CD4-positive, alpha-beta T cell treated with Interleukin-1 beta for 1 hour (primary cell): Measurements from ENCODE around the gene VPS45.
"Not testable (repeated sequence)": the region's sequence is repeated elsewhere in the genome, so short reads cannot be mapped to it uniquely, and the experiment has no call there.

Source experiments
- DNase-seq, 2 donors: peaks; one replicate each; pipeline ENCODE4 v3.0.0-alpha.2; 2020 to 2022

The VPS45 gene

DNA sequence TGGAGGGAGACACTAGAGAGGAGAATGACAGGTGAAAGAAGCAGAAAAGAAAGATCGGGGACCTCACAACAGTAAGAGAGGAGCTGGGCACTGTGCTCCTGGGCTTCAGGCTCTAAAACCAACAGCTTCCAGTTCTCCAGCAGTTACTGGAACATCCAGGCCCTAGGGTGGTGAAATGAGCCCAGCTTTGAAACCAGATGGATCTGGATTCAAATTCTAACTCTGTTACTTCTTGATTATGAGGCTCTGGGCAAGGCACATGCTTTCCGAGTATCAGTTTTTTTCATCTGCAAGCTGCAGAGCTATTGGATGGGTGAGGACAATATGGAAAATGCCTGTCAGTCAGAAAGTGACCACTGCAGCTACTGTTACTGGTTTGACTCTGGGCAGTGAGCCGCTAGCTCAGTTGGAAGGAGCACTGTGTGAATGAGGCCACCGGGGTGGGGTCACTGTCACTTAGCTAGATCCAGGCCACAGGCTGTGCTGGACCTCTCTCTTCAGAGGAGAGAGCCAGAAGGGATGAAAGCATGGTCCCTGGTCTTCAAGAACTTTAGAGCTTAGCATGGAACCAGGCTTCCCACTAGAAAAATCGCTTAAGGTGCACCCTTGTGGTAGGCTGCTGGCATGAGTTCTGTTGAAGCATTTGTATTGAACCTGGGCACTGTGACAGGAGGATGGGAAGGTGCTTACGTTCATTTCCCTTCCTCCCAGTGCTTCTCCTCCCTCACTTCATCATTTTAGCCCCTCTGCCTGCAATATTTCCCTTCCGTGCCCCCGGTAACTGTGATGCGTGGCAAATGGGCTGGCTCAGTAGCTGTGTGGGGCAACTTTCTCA is 94.4 kb downstream of the VPS45 start:
- peak in 1 of 2 donors; percentile 27 for DNase-seq

DNA sequence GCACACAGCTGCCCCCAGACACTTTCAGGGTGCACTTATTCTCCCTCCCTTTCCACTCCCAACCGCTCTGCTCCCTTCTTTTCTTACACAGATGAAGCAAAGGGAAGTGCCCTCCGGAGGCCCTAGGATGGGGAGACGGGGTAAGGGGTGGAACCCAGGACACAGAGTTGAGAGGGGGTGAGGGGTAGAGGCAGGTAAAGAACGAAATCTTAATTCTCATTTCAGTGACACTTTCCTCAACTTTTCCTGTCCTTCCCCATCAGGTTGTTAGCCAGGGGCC is 94.9 kb downstream of the VPS45 start:
- no peak for DNase-seq

DNA sequence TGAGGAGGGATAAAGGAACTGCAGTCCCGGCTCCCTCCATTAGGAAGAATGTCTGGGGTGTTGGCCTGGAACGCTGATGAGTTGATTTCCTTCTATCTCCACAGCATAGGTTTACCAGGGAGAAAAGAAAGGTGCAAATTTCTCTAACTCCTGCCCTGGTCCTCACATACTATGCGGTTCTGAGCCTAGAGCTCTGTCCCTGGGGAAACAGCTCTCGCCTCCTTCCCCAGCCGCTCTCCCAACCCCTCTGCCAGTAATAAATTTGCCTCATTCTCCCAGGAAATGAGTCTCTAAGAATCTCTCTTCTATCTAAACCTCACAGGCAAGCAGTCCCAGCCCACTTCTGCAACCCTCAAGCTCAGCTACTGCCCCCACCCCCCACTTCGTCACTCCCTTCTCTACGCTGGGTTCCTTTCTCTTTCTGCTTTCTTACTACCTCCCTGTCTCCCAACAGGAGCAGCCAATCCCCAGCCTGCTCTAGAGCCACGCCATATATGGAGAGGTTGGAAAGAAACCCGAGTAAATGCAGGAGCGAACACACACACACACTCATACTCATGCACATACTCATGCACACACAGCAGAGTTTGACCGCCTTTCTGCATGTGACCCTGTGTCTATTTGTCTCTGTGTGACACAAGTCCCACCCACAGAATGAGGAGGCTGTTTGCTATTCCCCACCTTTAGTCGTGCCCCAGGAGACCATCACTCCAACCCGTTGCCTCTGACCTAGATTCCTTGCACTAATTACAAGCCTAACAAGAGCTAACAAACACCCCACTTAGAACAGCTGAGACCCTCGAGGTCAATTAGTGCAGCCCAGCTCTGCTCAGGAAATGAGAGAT is 95.5 kb downstream of the VPS45 start:
- peak; percentile 20 to 71 for DNase-seq

DNA sequence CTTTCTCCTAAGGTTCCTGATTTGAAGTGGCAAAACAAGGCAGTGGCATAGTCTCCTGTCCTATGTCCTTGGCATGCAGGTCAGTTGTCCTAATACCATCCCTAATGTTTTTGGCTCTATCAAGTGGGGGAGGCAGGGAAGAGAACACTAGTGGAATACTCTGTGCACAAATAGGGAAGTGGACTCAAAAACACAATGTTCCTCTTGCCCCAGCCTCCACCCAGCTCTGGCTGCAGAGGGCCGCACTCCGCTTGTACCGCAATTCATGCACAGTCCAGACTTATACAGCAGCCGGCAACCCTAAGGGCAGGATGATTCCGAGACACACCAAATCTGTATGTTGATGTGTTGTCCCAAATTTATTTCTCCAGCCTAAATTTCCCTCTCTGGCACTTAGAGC is 96.6 kb downstream of the VPS45 start:
- DNase-seq: no peak

DNA sequence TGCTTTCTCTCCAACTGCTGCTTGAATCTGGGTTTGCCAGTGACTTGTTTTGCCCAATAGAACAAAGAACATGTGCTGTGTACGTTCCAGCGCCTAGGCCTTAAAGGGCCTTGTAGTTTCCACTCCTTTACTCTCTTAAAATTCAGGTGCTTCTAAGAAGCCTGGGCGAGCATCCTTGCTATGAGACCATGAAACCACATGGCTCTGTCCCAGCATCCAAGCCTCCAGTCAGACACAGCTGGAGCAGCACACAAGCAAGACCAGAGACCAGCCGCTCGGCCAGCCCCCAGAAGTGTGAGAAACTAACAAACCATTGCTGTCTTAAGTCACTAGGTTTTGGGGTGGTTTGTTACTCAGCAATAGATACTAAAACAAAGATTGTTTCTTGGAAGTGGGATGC is 97.2 kb downstream of the VPS45 start:
- no peak for DNase-seq

DNA sequence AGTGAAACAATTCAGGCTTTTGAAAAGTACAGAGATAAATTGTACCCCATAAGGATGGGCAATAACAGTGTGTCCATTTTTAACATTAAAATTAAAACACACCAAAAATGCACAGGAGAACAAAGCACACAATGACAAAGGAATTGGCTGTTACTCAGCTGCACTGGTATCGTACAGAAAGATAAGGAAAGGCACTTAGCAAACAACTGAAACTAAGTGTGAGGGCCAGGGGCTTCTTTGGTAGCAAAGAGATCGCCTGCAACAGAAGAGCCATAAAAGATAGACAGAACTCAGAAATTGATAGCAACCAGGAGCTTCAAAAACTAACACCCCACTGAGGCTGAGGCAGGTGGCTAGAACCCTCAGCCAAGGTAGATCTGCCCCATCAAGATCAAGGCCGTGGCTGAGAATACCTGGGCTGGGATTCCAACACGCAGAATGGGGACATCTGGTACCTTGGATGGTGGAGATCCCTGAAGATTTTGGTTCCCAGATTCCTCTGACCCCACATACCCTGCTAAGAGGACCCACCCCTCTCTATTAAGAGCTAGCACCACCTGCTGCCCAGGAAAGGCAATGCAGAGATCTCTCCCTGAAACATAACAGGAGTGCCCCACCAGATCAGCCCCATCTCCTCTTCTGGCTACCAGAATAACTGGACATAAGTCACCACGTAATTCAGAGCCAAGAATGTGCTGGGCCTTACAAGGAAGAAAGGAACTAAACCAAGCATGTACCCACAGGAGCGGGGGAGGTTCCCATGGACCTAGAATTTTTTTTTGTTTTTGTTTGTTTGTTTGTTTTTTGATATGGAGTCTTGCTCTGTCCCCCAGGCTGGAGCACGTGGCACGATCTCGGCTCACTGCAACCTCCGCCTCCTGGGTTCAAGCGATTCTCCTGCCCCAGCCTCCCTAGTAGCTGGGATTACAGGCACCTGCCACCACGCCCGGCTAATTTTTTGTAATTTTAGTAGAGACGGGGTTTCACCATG is 98.3 kb downstream of the VPS45 start:
- DNase-seq: peak; percentile 48 to 61

DNA sequence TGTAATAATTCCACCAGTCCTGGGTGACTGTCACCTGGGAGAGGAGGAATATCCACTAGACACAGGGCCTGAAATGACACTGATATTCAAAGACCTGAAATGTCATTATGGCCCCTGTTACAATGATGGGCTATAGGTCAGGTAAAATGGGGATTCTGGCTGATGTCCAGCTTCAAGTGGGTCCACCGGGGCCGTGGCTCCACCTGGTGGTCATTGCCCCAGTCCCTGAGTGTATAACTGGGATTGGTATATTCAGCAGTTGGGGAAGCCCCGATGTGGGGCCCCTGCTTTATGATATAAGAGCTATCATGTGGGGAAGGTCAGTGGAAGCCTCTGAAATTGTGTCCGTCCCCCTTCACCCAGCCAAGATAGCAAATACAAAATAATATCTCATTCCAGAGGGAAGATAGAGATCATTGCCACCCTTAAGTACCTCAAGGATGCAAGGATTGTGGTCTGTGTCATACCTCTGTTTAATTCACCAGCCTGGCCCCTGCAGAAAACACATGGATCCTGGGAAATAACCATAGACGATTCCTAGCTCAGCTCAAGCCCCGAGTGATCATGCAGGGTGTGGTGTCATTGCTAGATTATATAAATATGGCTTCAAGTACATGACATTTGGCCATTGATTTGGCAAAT is 101.5 kb downstream of the VPS45 start:
- peak; percentile 62 to 65 for DNase-seq

DNA sequence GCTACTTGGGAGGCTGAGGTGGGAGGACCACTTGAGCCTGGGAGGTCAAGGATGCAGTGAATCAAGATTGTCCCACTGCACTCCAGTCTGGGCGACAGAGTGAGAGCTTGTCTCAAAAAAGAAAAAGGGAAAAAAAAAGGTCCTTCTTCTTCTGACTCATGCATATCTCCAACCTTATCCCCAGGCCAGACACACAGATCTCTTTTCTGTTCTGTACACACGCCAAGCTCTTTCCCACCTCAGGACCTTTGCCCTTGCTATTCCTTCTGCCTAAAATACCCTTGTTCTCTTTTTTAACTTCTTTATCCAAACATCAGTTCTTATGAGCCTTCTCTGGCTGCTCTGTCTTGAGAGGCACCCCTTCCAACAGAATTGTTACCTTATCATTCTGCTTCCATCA is 104.2 kb downstream of the VPS45 start:
- no peak for DNase-seq

DNA sequence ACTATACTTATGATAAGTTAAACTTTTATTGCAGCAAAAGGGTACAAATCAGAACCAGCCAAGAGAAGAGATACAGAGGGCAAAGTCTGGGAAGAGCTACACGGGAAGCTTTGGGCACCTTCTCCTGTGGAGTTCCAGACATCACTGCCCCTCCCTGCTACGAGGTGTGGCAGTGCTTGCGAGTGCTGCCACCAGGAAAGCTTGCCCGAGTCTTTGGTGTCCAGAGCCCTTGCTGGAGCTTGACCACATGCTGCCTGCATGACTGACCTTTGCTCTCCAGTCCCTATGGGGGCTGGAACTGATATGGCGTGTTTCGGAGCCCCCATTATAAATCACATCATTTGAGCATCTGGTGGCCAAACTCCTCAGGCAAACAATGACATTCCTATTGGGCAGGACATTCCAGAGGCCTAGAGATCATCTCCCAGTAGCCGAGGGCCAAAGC is 105.6 kb downstream of the VPS45 start:
- no peak for DNase-seq

DNA sequence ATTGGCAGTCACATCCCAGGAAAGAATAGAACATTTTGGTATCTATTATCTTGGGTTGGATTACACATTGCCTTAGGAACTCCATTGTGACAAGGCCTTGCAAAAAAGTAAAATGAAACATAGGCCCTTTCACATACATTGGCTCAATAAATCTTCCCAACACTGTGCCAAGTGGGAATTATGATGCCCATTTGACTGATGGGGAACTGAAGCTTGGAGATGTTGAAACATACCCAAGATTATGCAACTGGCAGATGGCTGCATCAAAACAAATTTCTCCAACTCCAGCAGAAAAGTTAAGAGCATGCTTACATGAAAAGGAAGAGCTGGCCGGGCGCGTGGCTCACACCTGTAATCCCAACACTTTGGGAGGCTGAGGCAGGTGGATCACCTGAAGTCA is 109.0 kb downstream of the VPS45 start:
- no peak for DNase-seq

DNA sequence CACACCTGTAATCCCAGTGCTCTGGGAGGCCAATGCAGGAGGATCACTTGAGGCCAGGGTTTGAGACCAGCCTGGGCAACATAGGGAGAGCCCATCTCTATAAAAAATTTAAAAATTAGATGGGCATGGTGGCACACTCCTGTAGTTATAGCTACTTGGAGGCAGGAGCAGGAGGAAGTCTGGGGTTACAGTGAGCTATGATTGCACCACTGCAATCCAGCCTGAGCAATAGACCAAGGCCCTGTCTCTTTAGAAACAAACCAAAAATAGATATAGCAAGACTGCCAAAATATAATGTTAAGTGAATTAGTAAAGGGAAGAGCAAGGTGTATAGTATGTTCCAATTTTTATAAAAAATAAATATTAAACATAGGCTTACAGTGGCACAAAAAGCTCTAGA is 111.0 kb downstream of the VPS45 start:
- no peak for DNase-seq

DNA sequence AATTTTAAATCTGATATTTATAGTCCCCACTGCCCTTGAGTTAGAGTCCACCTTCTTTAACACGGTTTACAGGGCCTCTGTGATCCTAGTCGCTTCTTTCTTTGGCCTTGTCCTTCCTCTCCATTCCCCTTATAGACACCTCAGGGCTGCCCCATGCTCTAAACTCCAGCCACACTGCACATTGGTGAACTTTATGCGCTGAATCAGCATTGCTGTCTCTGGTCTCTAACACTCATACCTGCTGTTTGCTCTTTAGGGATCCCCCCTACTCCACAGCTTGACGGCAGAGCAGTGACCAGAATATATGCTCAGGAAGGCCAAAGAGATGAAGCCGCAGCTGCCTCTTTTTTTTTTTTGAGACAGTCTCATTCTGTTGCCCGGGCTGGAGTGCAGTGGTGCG is 112.3 kb downstream of the VPS45 start:
- DNase-seq: no peak

DNA sequence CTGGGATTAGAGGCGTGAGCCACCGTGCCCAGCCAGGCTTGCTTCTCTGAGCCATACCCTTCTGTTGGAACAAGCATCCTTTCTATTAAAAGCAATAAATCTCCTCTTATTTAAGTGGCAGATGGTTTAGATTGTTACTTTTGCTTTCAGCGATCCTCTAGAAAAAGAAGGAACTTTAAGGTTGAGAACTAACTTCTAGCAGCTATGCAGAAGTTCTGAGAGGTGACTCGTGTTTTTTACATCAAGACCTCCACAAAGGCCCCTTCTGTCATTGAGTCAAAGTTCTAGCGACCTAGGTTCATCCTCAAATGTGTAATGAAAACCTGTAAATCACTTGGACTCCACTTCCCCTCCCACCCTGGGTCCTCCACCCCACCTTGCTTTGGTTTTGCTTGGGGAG is 112.9 kb downstream of the VPS45 start:
- DNase-seq: no peak

DNA sequence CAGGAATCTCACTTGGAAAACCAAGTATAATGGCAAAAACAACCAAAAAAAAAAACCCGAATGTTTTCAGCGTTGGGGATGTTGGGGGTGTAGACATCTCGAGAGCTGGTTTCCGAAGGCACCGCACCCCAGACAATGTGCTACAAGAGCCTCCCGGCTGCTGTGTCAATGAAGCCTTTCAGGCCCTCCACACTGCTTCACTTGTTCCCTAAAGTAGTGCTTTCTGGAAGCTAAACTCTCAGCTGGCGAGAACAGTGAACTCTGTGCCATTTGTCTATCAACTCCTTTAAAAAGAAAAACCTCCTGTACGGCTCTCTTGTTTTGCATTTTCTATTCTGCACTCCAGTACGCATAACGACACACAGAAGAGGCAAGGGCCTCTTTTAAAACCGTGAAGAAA is 114.7 kb downstream of the VPS45 start:
- no peak for DNase-seq

DNA sequence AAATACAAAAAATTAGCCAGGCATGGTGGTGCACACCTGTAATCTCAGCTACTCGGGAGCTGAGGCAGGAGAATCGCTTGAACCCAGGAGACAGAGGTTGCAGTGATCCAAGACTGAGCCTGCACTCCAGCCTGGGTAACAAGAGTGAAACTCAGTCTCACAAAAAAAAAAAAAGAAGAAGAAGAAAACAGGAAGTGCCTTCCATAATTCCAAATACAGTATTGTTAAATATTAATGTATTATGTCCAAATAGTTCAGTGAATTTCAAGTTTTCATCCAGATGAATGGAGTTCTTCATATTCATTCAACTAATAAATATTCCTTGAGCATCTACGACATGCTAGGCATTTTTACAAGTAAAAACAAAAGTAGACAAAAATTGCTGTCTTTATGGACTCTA is 115.5 kb downstream of the VPS45 start:
- no peak for DNase-seq

DNA sequence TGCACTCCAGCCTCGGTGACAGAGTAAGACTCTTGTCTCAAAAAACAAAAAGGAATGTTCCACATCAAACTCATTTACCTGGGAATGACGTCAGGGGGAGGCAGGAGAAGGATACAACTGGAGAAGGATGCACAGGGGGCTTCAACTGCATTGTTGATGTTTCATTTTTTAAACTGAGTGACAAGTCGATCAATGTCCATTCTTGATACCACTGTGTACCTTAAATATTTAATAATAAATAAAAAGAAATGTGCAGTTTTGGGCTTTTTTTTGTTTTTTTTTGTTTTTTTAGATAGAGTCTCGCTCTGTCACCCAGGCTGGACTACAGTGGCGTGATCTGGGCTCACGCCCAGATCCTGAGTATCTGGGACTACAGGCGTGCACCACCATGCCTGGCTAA is 117.9 kb downstream of the VPS45 start:
- DNase-seq: no peak

DNA sequence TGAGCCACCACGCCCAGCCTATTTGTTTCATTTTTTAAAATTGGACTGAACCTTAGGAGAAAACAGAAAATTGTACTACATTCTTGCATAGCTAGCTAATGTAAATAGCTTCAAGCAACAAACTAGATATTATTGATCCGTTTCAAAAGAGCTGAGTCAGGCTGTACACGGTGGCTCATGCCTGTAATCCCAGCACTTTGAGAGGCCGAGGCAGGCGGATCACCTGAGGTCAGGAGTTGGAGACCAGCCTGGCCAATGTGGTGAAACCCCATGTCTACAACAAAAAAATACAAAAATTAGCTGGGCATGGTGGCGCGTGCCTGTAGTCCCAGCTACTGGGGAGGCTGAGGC is 118.8 kb downstream of the VPS45 start:
- DNase-seq: not testable (repeated sequence)

DNA sequence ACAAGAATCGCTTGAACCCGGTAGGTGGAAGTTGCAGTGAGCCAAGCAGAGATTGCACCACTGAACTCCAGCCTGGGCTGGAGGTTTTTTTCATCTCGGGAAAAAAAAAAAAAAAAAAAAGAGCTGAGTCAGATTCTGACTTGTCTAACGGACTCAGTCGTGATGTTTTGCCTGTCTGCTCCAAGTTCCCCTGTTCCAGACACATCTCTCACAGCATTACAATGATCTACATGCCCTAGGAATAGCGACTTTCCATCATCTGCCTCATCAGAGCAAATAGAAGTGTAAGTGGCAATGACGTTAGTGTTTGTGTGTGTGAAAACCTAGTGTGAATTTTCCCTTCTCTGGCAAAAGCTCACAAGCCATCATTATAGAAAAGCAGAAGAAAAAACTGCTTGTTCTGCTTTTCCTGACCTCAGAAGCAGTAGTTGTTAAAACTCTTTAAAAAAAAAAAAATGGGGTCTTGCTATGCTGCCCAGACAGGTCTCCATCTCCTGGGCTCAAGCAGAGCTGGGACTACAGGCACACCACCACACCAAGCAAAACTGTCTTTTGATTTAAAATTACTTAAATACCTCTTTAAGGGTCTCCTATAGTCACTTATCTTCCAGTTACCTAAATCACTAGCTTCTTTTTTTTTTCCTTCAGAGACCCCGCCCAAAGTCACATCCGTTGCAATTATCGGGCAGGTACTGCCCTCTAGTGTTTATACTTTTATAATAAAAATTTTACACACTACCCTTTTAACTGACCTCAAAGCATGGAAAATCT is 119.4 kb downstream of the VPS45 start:
- peak; percentile 38 to 63 for DNase-seq

DNA sequence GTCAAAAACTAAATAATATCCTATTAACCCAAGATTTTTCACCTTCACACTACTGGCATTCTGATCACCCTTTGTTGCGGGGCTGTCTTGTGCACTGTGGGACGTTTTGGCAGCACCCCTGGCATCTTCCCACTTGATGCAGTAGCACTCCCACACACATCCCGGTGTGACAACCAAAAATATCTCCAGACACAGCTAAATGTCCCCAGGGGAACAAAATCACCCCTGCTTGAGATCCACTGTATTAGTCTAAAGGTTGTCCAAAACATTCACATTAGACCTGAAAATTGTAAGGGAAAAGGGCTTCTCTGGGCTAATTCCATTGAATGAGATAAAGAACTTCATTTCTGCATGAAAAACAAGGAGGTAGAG is 120.0 kb downstream of the VPS45 start:
- DNase-seq: no peak

DNA sequence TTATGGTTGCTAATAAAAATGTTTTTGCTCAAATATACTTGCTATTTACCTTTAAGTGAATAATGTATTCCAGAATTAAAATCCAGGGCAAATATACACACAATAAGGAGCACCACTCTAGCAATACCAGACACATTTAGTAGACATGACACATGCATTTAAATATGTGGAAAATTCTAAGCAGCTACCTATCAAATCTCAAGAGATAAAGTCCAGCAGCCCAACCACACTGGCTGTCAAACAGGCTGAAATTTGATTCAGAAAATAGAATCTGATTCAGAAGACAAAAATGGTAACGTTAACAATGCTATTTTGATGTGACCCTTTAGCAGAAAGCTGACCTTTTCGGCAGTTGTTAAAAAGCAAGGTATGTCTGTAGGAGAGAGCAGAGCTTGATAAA is 124.4 kb downstream of the VPS45 start:
- no peak for DNase-seq

DNA sequence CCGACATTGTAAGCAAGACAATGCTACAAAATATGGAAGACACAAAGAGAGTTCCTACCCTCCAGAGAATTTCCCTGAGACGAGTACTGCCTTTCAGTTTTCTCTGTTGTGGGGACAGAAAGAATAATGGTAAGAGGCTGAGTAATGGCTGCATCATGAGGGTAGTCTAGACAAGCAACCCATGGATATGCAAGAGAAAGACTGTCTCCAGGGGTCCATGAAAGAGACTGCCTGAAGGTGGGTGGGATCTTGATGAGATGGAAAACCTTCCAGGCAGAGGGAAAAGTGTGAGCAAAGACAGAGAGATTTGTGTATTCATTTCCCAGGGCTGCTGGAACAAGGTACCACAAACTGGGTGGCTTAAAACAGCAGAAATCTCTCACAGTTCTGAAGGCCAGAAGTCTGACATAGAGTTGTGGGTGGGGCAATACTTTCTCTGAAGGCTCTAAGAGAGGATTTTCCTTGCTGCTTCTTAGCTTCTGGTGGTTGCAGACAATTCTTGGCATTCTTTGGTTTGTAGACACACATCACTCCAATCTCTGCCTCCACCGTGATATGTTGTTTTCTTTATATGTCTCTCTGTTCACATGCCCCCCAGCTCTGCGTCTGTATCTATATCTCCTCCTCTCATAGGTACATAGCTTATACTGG is 126.9 kb downstream of the VPS45 start:
- no peak for DNase-seq
